ENCODE data around the gene PDLIM1.
A peak's percentile ranks its signal among the peaks of the same experiment; 100 is the strongest.

The PDLIM1 gene

DNA sequence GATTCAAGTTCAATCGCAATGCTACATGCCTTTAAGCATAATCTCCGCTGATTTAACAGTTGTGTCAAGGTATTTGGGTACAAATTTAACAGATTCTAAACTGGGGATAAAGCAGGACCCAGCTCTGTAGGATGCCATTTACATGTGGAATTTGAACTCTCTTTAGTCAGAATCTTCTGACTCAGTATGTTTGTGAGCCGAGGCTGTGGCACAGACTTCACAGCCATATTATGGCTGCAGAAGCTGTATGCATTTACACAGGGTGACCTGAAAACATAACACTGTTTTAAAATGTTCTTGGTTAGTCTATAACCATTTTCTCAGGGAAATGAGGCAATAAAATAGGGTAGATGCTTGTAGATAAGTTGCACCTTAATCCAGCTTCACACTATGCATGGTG, 8.7 kb downstream of the PDLIM1 start:
- peak overlapping the region in 1 of 2 donors; percentile 14 for H3K27ac ChIP-seq
- no peak overlapping the region for H3K4me3 ChIP-seq
- TF ChIP-seq, protein P1, sequence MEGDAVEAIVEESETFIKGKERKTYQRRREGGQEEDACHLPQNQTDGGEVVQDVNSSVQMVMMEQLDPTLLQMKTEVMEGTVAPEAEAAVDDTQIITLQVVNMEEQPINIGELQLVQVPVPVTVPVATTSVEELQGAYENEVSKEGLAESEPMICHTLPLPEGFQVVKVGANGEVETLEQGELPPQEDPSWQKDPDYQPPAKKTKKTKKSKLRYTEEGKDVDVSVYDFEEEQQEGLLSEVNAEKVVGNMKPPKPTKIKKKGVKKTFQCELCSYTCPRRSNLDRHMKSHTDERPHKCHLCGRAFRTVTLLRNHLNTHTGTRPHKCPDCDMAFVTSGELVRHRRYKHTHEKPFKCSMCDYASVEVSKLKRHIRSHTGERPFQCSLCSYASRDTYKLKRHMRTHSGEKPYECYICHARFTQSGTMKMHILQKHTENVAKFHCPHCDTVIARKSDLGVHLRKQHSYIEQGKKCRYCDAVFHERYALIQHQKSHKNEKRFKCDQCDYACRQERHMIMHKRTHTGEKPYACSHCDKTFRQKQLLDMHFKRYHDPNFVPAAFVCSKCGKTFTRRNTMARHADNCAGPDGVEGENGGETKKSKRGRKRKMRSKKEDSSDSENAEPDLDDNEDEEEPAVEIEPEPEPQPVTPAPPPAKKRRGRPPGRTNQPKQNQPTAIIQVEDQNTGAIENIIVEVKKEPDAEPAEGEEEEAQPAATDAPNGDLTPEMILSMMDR (IDR thresholded peaks at IDR 0.05) = no peak
- DNase-seq (ENCODE audit: low spot score) = no peak

DNA sequence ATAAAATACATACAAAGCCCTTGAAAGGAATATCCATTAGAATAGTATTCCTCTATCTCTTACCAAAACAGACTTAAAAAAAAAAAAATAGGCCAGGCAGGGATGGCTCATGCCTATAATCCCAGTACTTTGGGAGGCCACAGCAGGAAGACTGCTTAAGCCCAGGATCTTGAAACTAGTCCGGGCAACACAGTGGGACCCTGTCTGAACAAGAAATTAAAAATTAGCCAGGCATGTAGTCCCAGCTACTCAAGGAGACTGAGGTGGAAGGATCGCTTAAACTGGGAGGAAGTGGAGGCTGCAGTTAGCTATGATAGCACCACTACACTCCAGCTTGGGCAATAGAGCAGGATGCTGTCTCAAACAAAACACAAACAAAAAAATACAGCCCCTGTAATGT, 9.6 kb downstream of the PDLIM1 start:
- Histone ChIP-seq H3K27ac (peak overlapping the region in 1 of 2 donors; percentile 91), H3K4me3 (no peak overlapping the region)
- no peak for DNase-seq (ENCODE audit: low spot score)
- TF ChIP-seq, protein P1 (IDR thresholded peaks at IDR 0.05) = no peak

DNA sequence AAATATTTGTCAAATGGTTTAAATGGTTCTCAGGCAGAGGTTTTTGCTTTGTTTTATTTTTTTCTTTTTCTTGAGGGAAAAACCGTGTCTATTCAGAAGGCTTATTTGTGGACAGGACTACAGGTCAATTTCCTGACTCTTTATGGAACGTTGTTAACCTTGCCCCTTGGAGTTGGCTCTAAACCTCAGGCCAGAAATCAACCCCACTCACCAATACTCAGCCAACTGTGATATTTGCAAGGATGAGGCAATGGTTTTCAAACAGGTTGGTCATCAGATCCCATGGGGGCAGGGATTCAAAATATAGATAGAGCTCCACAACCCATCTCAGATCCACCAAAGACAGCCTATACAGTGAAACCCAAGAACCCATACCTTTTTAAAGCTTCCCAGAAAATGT, 10.2 kb downstream of the PDLIM1 start:
- Histone ChIP-seq H3K27ac (peak overlapping the region; percentile 58 to 91), H3K4me3 (no peak overlapping the region)
- DNase-seq (ENCODE audit: low spot score) = no peak
- TF ChIP-seq, protein P1 (IDR thresholded peaks at IDR 0.05) = no peak

DNA sequence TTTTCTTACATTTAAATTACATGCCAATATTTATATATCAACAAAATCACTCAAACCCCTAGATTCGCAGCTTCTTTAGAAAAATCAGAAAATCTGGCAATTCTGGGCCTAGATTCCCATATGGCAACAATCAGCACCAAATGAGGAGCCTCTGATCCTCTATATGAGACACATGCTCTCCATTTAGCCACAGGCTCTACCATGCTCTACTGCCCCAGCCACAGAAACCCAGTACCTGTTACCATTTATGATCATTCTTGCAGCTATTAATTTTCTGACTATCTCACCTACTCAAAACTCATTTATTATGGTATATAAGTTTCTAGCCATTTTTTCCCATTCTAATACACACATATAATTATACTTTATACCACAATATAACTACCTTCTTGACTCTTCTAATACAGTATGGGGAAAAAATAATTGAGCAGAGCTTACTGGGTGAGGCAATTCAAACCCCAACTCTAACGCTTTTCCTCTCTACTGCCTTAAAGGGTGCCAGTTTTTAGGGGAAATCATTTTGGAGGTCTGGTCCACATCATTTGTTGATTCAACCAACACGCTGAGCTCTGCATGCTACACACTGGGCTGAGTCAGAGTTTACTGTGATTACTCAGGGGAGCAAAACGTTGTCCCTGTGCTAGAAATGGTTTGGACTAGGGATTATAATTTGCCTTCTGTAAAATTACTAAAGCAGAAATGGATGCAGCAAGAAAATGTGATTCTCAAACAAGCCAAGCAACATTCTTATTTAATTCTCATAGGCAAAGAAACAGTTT, 11.6 kb downstream of the PDLIM1 start:
- TF ChIP-seq, protein P1 (IDR thresholded peaks at IDR 0.05) = no peak
- no peak for DNase-seq (ENCODE audit: low spot score)
- peak overlapping the region; percentile 58 to 91 for H3K27ac ChIP-seq
- H3K4me3 ChIP-seq = peak overlapping the region; percentile 7

DNA sequence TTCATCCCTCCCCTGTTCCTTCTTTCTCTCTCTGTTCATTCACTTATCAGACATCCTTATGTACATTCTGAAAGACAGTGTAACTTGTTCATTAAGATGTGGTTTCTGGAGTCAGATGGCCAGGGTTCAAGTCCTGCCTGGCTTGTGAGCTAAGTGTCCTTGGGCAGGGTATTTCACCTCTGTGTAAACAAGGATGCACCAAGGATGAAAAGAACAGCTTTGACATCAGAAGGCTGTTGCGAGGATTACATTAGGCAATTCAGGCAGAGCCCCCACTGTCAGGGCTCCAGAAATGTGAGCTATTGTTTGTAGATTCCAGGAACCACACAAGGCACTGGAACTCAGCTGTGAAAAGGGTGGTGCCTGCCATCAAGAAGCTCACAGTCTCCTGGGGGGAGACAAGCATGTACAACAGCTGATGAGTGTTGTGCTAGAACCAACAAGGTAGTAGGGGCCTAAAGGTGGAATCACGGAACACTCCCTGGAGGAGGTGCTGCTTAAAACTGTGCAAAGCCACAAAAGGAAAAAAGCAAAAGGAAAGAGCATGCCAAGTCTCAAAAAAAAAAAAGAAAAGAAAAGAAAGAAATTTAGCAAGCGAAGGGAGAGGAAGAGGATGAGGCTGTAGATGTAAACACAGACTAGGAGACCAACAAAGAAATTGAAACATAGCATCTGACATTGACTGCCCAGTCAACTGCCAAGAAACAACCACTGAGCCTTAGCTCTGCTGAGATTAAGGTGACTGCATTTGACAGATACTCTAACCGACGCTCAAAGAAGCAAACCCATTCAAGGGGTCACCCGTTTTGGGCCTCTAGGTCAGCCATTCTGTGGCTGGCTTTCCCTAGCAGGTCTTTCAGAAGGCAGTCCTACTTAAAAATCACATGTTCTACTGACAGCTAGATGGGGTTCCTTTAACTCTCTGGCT, 12.5 kb downstream of the PDLIM1 start:
- TF ChIP-seq, protein P1 (IDR thresholded peaks at IDR 0.05) = no peak
- no peak overlapping the region for H3K4me3 ChIP-seq
- no peak for DNase-seq (ENCODE audit: low spot score)
- peak overlapping the region; percentile 58 to 91 for H3K27ac ChIP-seq

DNA sequence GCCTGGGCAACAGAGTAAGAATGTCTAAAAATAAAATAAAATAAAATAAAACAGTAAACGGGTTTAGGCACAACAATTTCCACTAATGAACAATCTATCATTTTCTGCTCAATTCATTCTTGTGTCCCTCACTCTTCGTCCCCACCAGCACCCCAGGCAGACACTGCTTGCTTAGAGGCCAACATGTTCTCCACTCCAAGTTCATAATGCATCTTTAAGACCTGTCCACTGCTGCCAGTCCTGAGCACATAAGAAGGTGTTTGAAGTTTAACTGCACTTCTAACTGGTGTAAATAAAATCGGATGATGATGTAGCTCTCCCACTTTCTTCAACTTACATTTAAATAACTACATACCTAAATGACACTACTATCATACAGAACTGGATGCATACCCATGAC, 13.2 kb downstream of the PDLIM1 start:
- DNase-seq (ENCODE audit: low spot score) = no peak
- TF ChIP-seq, protein P1 (IDR thresholded peaks at IDR 0.05) = no peak
- Histone ChIP-seq H3K4me3 (no peak overlapping the region), H3K27ac (peak overlapping the region; percentile 58 to 91)
